Activated CD4-positive, CD25-positive, alpha-beta regulatory T cell (primary cell): ENCODE results near the gene WBP2NL.
A peak's percentile ranks its signal among the peaks of the same experiment; 100 is the strongest.

Experiments
- DNase-seq, 4 experiments: peaks; one replicate each; lab custom pipeline; 2025; lab: John Stamatoyannopoulos, UW

Gene WBP2NL

GRCh38 chr22:42072606-42073330 lies 74.2 kb downstream of the WBP2NL start:
- DNase-seq, result no peak

GRCh38 chr22:42073621-42074041 lies 75.0 kb downstream of the WBP2NL start:
- no peak for DNase-seq

DNA sequence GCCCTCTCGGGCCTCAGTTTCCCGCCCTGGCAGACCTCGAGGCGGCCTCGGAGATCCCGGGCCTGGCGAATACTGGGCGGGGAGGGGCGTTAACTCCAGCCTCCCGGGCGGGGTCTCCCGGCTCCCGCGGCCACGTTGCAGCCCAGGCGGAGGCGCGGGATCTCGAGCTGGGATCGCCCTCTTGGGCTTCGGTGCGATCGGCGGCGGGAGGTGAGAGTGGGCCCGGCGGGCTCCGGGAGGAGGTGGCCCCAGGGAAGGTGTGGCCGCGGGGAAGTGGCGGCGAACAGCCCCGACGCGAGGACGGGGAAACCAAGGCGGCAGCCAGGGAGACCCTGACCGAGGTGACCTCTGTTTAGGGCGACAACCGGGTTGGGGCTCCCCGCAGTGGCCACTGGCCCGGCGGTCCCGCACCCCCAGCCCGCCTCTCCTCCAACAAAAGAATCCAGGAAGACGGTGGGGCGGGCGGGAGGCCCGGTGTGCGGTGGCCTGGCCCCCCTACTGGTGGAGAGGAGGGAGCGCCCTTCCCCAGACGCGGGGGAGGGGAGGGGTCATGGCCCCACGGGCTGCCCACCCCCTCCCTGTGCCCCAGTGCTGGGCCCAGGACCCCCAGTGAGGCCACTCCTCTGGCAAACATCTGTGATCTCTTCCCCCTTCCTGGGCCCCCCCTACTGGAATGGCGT lies 75.7 kb downstream of the WBP2NL start, which contains the start of gene PHETA2:
PHETA2 (plus strand) TSS at position 117 of the 680 bp plus-strand sequence. CDS start 3,046 bp downstream, outside the sequence.
- DNase-seq, result peak; percentile 23 to 45 (median 36)

DNA sequence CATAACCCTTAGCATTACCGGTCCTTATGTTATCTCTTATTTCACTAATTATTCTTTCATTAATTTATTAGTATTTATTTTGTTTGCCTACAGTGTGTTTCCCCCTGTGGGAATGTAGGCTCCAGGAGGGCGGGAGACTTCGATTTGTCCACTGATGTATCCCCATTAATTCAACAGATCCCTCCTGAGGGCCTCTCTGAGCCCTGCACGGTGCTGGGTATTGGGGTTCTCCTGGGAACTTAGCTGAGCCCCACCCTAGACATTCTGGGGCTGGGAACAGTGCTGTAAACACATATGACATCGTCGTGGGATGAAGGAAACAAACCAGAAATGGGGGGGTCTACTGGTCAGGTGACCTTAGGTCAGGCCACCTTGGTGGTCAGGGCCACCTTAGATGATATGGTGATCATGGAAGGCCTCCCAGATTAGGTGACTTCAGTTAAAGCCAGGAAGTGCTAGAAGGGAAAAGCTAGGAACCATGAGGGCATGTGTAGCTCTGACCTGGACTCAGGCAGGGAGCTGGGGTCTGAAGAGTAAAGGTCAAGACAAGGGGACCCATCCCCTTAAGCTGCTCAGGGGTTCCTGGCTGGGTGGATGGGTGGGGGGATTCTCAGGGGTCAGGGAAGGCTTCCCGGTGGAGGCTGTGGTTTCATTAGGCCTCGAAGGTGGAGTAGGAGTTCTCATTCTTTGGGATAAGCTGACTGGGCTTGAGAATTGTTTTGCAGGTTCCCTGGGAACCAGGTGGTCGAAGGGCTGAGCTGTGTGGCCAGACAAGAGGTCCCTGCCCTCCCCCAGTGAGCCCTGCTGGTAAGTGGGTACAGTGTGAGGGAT lies 76.5 kb downstream of the WBP2NL start:
- DNase-seq, result no peak

- DNase-seq, result no peak
Observed at GRCh38 chr22:42076764-42077485, 78.3 kb downstream of the WBP2NL start.

DNA sequence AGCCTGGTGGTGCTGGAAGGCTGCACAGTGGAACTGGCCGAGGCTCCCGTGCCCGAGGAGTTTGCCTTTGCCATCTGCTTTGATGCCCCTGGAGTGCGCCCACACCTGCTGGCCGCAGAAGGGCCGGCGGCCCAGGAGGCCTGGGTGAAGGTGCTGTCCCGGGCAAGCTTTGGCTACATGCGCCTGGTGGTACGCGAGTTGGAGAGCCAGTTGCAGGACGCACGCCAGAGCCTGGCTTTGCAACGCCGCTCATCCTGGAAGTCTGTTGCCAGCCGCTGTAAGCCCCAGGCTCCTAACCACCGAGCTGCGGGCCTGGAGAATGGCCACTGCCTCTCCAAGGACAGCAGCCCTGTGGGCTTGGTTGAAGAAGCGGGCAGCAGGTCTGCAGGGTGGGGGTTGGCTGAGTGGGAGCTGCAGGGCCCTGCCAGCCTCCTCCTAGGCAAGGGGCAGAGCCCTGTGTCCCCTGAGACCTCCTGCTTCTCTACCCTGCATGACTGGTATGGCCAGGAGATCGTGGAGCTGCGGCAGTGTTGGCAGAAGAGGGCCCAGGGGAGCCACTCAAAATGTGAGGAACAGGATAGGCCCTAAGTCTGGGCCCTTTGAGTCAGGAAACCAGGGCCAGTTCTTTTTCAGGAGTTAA lies 79.0 kb downstream of the WBP2NL start:
- DNase-seq, result no peak
